H1 (cell line): ENCODE measurements around the gene GNAT2. TPM values are rescaled to one million over a fixed set of nuclear protein-coding genes. Genes with fewer than 3 reads are reported as not detected.

ENCODE experiments used
- CTCF ChIA-PET: fragments of 300-600 bp; sonication (Branson Sonifier 250); formaldehyde crosslinking; loops from one replicate; lab custom pipeline; 2021; ENCODE audit not compliant: partially characterized antibody; lab: Charles Lee
- POLR2A ChIA-PET: fragments of 300-600 bp; sonication (Branson Sonifier 250); formaldehyde crosslinking; loops from one replicate; lab custom pipeline; 2021; ENCODE audit warnings: inconsistent platforms; ENCODE audit not compliant: partially characterized antibody; lab: Charles Lee
- DNase-seq, 2 experiments: peaks; one replicate each; pipeline versions ENCODE4 v3.0.0 to v3.0.0-alpha.2; 2010 to 2022; ENCODE audit warnings: low spot score in 2 of 2, low read depth in 1 of 2, mixed read lengths in 1 of 2
- FAIRE-seq: peaks from 2 replicates; lab custom pipeline; 2011; peaks lifted over from hg19 to GRCh38; lab: Jason Lieb, UNC
- H2AFZ ChIP-seq: 2 replicates; pipeline ENCODE4 v1.8.1; 2012; ENCODE audit warnings: low read length, inconsistent platforms
- H2AK5ac ChIP-seq: 2 replicates; pipeline ENCODE4 v1.6.1; 2013; ENCODE audit warnings: low read depth, low read length
- H2BK120ac ChIP-seq: replicated peaks from 2 replicates; pipeline ENCODE3; 2013; ENCODE audit warnings: low read depth, low read length, inconsistent platforms
- H2BK12ac ChIP-seq: 2 replicates; pipeline ENCODE4 v1.6.1; 2013; ENCODE audit warnings: low read depth, low read length
- H2BK15ac ChIP-seq: 2 replicates; pipeline ENCODE4 v1.6.1; 2013; ENCODE audit warnings: low read length
- H2BK20ac ChIP-seq: 2 replicates; pipeline ENCODE4 v1.6.1; 2013; ENCODE audit warnings: low read length
- H2BK5ac ChIP-seq: 2 replicates; pipeline ENCODE4 v1.6.1; 2013; ENCODE audit warnings: low read depth, low read length
- H3K14ac ChIP-seq: 2 replicates; pipeline ENCODE4 v1.6.1; 2013; ENCODE audit warnings: inconsistent platforms; ENCODE audit not compliant: insufficient read length
- H3K18ac ChIP-seq: 2 replicates; pipeline ENCODE4 v1.6.1; 2013; ENCODE audit warnings: low read length; ENCODE audit errors: extremely low read depth
- H3K23ac ChIP-seq: 2 replicates; pipeline ENCODE4 v1.6.1; 2013; ENCODE audit warnings: inconsistent platforms; ENCODE audit not compliant: insufficient read length
- H3K23me2 ChIP-seq: 2 replicates; pipeline ENCODE4 v1.6.1; 2013; ENCODE audit warnings: low read depth, low read length
- H3K27ac ChIP-seq: 2 replicates; pipeline ENCODE4 v1.6.1; 2011; ENCODE audit warnings: low read depth, low read length, inconsistent platforms
- H3K27me3 ChIP-seq, 4 experiments: replicated peaks in 1 of 4; 1 replicate in 1 of 4; 2 replicates in 3 of 4; pipeline versions ENCODE4 v1.6.1 to v1.8.1; 2011 to 2013; ENCODE audit warnings: low read length in 3 of 4, mild to moderate bottlenecking in 3 of 4, inconsistent platforms in 2 of 4, mixed read lengths in 2 of 4, moderate library complexity in 1 of 4; ENCODE audit not compliant: control insufficient read depth in 3 of 4, insufficient read depth in 3 of 4; ENCODE audit errors: extremely low read depth in 1 of 4
- H3K36me3 ChIP-seq, 4 experiments: 2 replicates each; pipeline versions ENCODE4 v1.6.1 to v1.8.1; 2011 to 2013; ENCODE audit warnings: mild to moderate bottlenecking in 4 of 4, low read length in 3 of 4, moderate library complexity in 2 of 4, control low read depth in 1 of 4, inconsistent platforms in 1 of 4; ENCODE audit not compliant: insufficient read depth in 4 of 4, control insufficient read depth in 2 of 4
- H3K4ac ChIP-seq: replicated peaks from 2 replicates; pipeline ENCODE3; 2013; ENCODE audit warnings: low read length, low read depth, mixed read lengths, inconsistent platforms; ENCODE audit not compliant: insufficient read length
- H3K4me1 ChIP-seq, 4 experiments: replicated peaks in 1 of 4; 1 replicate in 1 of 4; 2 replicates in 3 of 4; pipeline versions ENCODE4 v1.6.1 to v1.8.1; 2011 to 2013; ENCODE audit warnings: low read length in 3 of 4, inconsistent platforms in 2 of 4, mixed read lengths in 1 of 4; ENCODE audit not compliant: insufficient read depth in 4 of 4, control insufficient read depth in 3 of 4
- H3K4me2 ChIP-seq, 2 experiments: 2 replicates each; pipeline versions ENCODE4 v1.6.1 to v1.8.1; 2011 to 2013; ENCODE audit warnings: low read depth in 2 of 2, low read length in 2 of 2, control low read depth in 1 of 2, inconsistent platforms in 1 of 2, mild to moderate bottlenecking in 1 of 2; ENCODE audit not compliant: insufficient read depth in 1 of 2
- H3K4me3 ChIP-seq, 4 experiments: fragments of 200-600, 300-600 bp in 1 of 4; sonication (generic), shearing (Covaris generic), sonication (Bioruptor Twin) in 1 of 4; 2 replicates each; pipeline versions ENCODE4 v1.5.1 to v1.8.1; 2011 to 2016; ENCODE audit warnings: low read length in 4 of 4, low read depth in 3 of 4, control low read depth in 2 of 4, inconsistent platforms in 2 of 4, mild to moderate bottlenecking in 2 of 4, mixed read lengths in 1 of 4, moderate library complexity in 1 of 4; ENCODE audit not compliant: insufficient read depth in 2 of 4; ENCODE audit errors: extremely low read depth in 1 of 4
- H3K56ac ChIP-seq: replicated peaks from 2 replicates; pipeline ENCODE3; 2013; ENCODE audit warnings: low read depth, mild to moderate bottlenecking, mixed read lengths, low read length, inconsistent platforms; ENCODE audit not compliant: insufficient read length
- H3K79me1 ChIP-seq: 2 replicates; pipeline ENCODE4 v1.6.1; 2013; ENCODE audit warnings: low read depth, low read length, control low read depth
- H3K79me2 ChIP-seq, 2 experiments: 2 replicates each; pipeline versions ENCODE4 v1.6.1 to v1.8.1; 2012 to 2013; ENCODE audit warnings: low read length in 2 of 2, mild to moderate bottlenecking in 2 of 2, inconsistent platforms in 1 of 2; ENCODE audit not compliant: insufficient read depth in 2 of 2, control insufficient read depth in 1 of 2
- H3K9ac ChIP-seq, 4 experiments: replicated peaks in 1 of 4; 1 replicate in 1 of 4; 2 replicates in 3 of 4; pipeline versions ENCODE4 v1.6.1 to v1.8.1; 2011 to 2013; ENCODE audit warnings: low read depth in 3 of 4, low read length in 3 of 4, control low read depth in 2 of 4, mild to moderate bottlenecking in 2 of 4, moderate library complexity in 2 of 4, inconsistent platforms in 1 of 4; ENCODE audit errors: extremely low read depth in 1 of 4
- H3K9me3 ChIP-seq, 2 experiments: 2 replicates each; pipeline versions ENCODE4 v1.6.1 to v1.8.1; 2012 to 2013; ENCODE audit warnings: mild to moderate bottlenecking in 2 of 2, moderate library complexity in 2 of 2, control low read depth in 1 of 2, inconsistent platforms in 1 of 2, low read depth in 1 of 2, low read length in 1 of 2, mixed read lengths in 1 of 2; ENCODE audit not compliant: insufficient read depth in 2 of 2
- H4K20me1 ChIP-seq, 2 experiments: replicated peaks in 1 of 2; 2 replicates each; pipeline versions ENCODE3 to v1.8.1; 2011 to 2013; ENCODE audit warnings: inconsistent platforms in 2 of 2, low read length in 2 of 2, mild to moderate bottlenecking in 1 of 2; ENCODE audit not compliant: insufficient read depth in 2 of 2, control insufficient read depth in 1 of 2
- H4K5ac ChIP-seq: 2 replicates; pipeline ENCODE4 v1.6.1; 2013; ENCODE audit warnings: low read length, low read depth, mixed read lengths, inconsistent platforms; ENCODE audit not compliant: insufficient read length
- H4K8ac ChIP-seq: 2 replicates; pipeline ENCODE4 v1.8.0; 2013; ENCODE audit warnings: mild to moderate bottlenecking, moderate library complexity, low read length, inconsistent platforms; ENCODE audit not compliant: insufficient read depth; ENCODE audit errors: extremely low read depth
- H4K91ac ChIP-seq: replicated peaks from 2 replicates; pipeline ENCODE3; 2013; ENCODE audit warnings: low read length, mixed read lengths, inconsistent platforms; ENCODE audit not compliant: insufficient read length
- ASH2L ChIP-seq: fragments of 200-600, 300-600 bp; sonication (generic); IDR thresholded peaks from one replicate; pipeline ENCODE4 v1.7.1; 2017; ENCODE audit warnings: low read length
- BRCA1 ChIP-seq: IDR thresholded peaks from 2 replicates; pipeline ENCODE4 v1.6.1; 2012; ENCODE audit warnings: low read depth, low read length, improper control_type of control experiment
- CHD1 ChIP-seq: IDR thresholded peaks from 2 replicates; pipeline ENCODE4 v1.6.1; 2012; ENCODE audit warnings: low read depth, low read length, improper control_type of control experiment
- EP300 ChIP-seq, 2 experiments: IDR thresholded peaks; 1 replicate in 1 of 2; 2 replicates in 1 of 2; pipeline ENCODE4 v1.6.1; 2011 to 2012; ENCODE audit warnings: low read depth in 2 of 2, low read length in 2 of 2, mild to moderate bottlenecking in 2 of 2, borderline replicate concordance in 1 of 2, inconsistent platforms in 1 of 2, moderate library complexity in 1 of 2
- FOSL1 ChIP-seq: IDR thresholded peaks from 2 replicates; pipeline ENCODE4 v1.6.1; 2011; ENCODE audit warnings: mild to moderate bottlenecking, low read depth, low read length, moderate library complexity; ENCODE audit not compliant: insufficient read depth
- GABPA ChIP-seq: IDR thresholded peaks from 2 replicates; pipeline ENCODE4 v1.6.1; 2011; ENCODE audit warnings: mild to moderate bottlenecking, low read length, moderate library complexity, borderline replicate concordance; ENCODE audit not compliant: insufficient read depth
- MAFK ChIP-seq: IDR thresholded peaks from 2 replicates; pipeline ENCODE4 v1.6.1; 2012; ENCODE audit warnings: low read depth, mild to moderate bottlenecking, improper control_type of control experiment, low read length
- POLR2A ChIP-seq, 2 experiments: IDR thresholded peaks; 1 replicate in 1 of 2; 2 replicates in 1 of 2; pipeline ENCODE4 v1.6.1; 2011; ENCODE audit warnings: low read depth in 2 of 2, low read length in 2 of 2, mild to moderate bottlenecking in 2 of 2; ENCODE audit errors: control extremely low read depth in 1 of 2
- RBBP5 ChIP-seq: IDR thresholded peaks from 2 replicates; pipeline ENCODE4 v1.7.1; 2012; ENCODE audit warnings: low read depth, mild to moderate bottlenecking, inconsistent platforms, low read length, moderate library complexity, borderline replicate concordance
- SIN3A ChIP-seq, 2 experiments: IDR thresholded peaks in 1 of 2; conservative IDR thresholded peaks in 1 of 2; 2 replicates each; pipeline ENCODE4 v1.6.1; 2011 to 2012; ENCODE audit warnings: low read length in 2 of 2, improper control_type of control experiment in 1 of 2, low read depth in 1 of 2, mild to moderate bottlenecking in 1 of 2
- SIX5 ChIP-seq: IDR thresholded peaks from 2 replicates; pipeline ENCODE4 v1.6.1; 2011; ENCODE audit warnings: mild to moderate bottlenecking, low read depth, low read length
- SRF ChIP-seq: IDR thresholded peaks from 2 replicates; pipeline ENCODE4 v1.6.1; 2011; ENCODE audit warnings: mild to moderate bottlenecking, low read depth, low read length, moderate library complexity
- WGBS, 2 experiments: shearing (Covaris generic) in 1 of 2; methylation state at CpG; one replicate each; pipeline versions ENCODE4 v1.1.6 to v1.1.7; 2013 to 2015; ENCODE audit warnings: low lambda C conversion rate in 2 of 2, mixed read lengths in 2 of 2, inconsistent platforms in 1 of 2, low coverage in 1 of 2, missing lambda C conversion rate in 1 of 2; ENCODE audit not compliant: insufficient replicate concordance in 2 of 2, insufficient coverage in 1 of 2, insufficient read length in 1 of 2; ENCODE audit errors: extremely low coverage in 1 of 2, missing lambda C conversion rate in 1 of 2; 5-methylcytosine and 5-hydroxymethylcytosine counted together
- polyA plus RNA-seq, 7 experiments: library from polyadenylated mRNA; depleted of rRNA in 3 of 7; stranded (reverse) in 5 of 7; unstranded in 2 of 7; fragments of >200 nt in 5 of 7; fragments of 200-250 nt in 2 of 7; gene quantifications; 1 replicate in 5 of 7; 2 replicates in 1 of 7; 4 replicates in 1 of 7; pipeline versions ENCODE4 v1.2.1 to v1.2.3, GENCODE V29; 2011 to 2013; ENCODE audit warnings: missing spikeins in 2 of 7, mixed read lengths in 2 of 7
- total RNA-seq: library from RNA; stranded (reverse); fragmentation: NEBNext Ultra II Directional; extraction: Animal tissue kit (Norgen Biotek cat#: 25700); gene quantifications from 2 replicates; pipeline ENCODE4 v1.2.1, GENCODE V29; 2021
- TF ChIP-seq, protein P1 (sequence below): IDR thresholded peaks from 2 replicates; pipeline ENCODE4 v1.6.1; 2011; ENCODE audit warnings: low read depth, mild to moderate bottlenecking, low read length; ENCODE audit not compliant: insufficient read depth

The GNAT2 gene
- total and polyA plus RNA-seq, 2 of the 8 experiments (the other 6 are each of a cell fraction or from before 2014, with no cell fraction given), result 0.05 TPM; not detected in 1

DNA sequence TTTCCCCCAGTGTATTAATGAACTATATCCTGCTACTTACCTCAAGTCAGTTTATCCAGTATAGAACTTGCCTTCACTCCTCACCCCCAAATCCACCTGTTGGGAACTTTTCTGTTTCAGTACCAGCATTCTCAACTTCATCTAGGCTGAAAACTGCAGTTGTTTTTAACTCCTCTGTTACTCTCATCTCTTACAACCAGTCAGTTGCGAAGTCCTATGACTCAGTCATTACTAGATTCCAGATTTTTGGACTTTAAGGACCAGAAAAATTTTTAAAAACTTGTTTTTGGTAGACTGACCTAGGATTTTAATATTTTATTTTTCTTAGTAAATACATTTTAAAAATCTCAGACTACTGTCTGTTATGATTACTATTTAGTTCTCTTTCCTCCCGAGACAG is 62.9 kb downstream of the GNAT2 start:
- Histone ChIP-seq H3K79me1 (peaks cover 7% of the 10 kb centered on the region), H2BK15ac (no peak overlapping the region), H2BK120ac (no peak overlapping the region), H4K20me1 (peaks cover 2% of the 10 kb centered on the region in 2 experiments), H4K5ac (no peak overlapping the region), H3K14ac (no peak overlapping the region), H3K4me1 (no peaks in the 10 kb centered on the region), H2BK12ac (no peak overlapping the region), H2BK5ac (no peak overlapping the region), H2AK5ac (no peak overlapping the region), H3K79me2 (peaks cover 23 to 100% of the 10 kb centered on the region in 2 experiments), H3K23ac (no peak overlapping the region), H3K56ac (no peak overlapping the region), H3K18ac (no peak overlapping the region), H3K36me3 (peaks cover 0 to 2% (median 0%) of the 10 kb centered on the region in 4 experiments; a peak in 1 of 8 replicates), H2AFZ (no peak overlapping the region), H3K9me3 (no peaks in the 10 kb centered on the region), H3K23me2 (no peaks in the 10 kb centered on the region), H3K4me2 (no peak overlapping the region), H3K27ac (no peak overlapping the region), H3K4me3 (no peak overlapping the region), H3K27me3 (no peaks in the 10 kb centered on the region), H4K91ac (no peak overlapping the region), H3K9ac (no peak overlapping the region), H4K8ac (no peak overlapping the region), H2BK20ac (no peak overlapping the region), H3K4ac (no peak overlapping the region)
- TF ChIP-seq SIN3A (conservative IDR thresholded peaks at IDR 0.05 in 1 of 2, IDR thresholded peaks at IDR 0.05 in 1 of 2; ENCODE audit: low read depth in 1 of 2, low read length in 2 of 2) (no peak), ASH2L (no peak), CHD1 (no peak), SIX5 (no peak), EP300 (IDR thresholded peaks at IDR 0.05; ENCODE audit: borderline replicate concordance in 1 of 2, low read depth in 2 of 2, low read length in 2 of 2) (no peak), FOSL1 (no peak), MAFK (no peak), SRF (no peak), GABPA (no peak), POLR2A (IDR thresholded peaks at IDR 0.05; ENCODE audit: control extremely low read depth in 1 of 2, low read depth in 2 of 2, low read length in 2 of 2) (no peak), RBBP5 (no peak), BRCA1 (no peak)
- TF ChIP-seq, protein P1, sequence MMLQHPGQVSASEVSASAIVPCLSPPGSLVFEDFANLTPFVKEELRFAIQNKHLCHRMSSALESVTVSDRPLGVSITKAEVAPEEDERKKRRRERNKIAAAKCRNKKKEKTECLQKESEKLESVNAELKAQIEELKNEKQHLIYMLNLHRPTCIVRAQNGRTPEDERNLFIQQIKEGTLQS, result no peak
- no peak for FAIRE-seq
- CTCF ChIA-PET, result no interaction called here
- POLR2A ChIA-PET, result no interaction called here
- 94% methylated on average over 2 of the region's 2 CpGs; no CpG with 5 or more reads in 1 of the 2 experiments for WGBS, 2 experiments
- DNase-seq, result no peak
